HUES48 (cell line): ENCODE results near the gene DCDC1.

ENCODE experiments used
- H3K27ac ChIP-seq: one replicate; pipeline ENCODE4 v1.7.0; 2013; ENCODE audit warnings: low read depth, low read length, inconsistent platforms
- H3K27me3 ChIP-seq: 2 replicates; pipeline ENCODE4 v1.6.1; 2013; ENCODE audit warnings: mild to moderate bottlenecking, low read length; ENCODE audit not compliant: control insufficient read depth, insufficient read depth
- H3K36me3 ChIP-seq: 2 replicates; pipeline ENCODE4 v1.6.1; 2013; ENCODE audit warnings: low read length; ENCODE audit not compliant: control insufficient read depth, insufficient read depth
- H3K4me1 ChIP-seq: 2 replicates; pipeline ENCODE4 v1.6.1; 2013; ENCODE audit warnings: mild to moderate bottlenecking, low read length; ENCODE audit not compliant: control insufficient read depth, insufficient read depth
- H3K4me3 ChIP-seq: 2 replicates; pipeline ENCODE4 v1.5.1; 2013; ENCODE audit warnings: mild to moderate bottlenecking, low read depth, low read length
- H3K9ac ChIP-seq: 2 replicates; pipeline ENCODE4 v1.6.1; 2013; ENCODE audit warnings: mild to moderate bottlenecking, low read depth, low read length, moderate library complexity
- H3K9me3 ChIP-seq: 2 replicates; pipeline ENCODE4 v1.6.1; 2013; ENCODE audit warnings: low read length; ENCODE audit not compliant: control insufficient read depth, insufficient read depth

DCDC1 gene

DNA sequence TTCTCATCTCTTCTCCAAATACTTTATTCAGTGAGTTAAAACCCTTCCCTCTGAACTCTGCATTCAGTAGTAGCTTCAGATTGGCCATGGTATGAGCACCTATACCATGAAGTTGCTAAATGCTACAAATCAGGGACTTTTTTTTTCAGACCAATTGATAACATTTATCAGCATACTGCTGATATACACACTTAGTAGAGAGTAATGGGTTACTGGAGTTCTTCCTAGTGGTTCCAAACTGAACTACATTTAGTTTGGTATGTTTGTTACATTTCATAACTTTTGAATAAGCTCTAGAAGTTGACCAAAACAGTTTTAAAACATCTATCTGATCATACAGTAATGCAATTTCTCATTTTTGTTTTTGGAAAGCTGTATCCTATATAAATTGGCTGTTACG, 104.7 kb downstream of the DCDC1 start:
- Histone ChIP-seq H3K9ac (no peak overlapping the region), H3K4me1 (no peaks in the 10 kb centered on the region), H3K9me3 (no peaks in the 10 kb centered on the region), H3K27me3 (no peaks in the 10 kb centered on the region), H3K27ac (no peak overlapping the region), H3K36me3 (no peaks in the 10 kb centered on the region), H3K4me3 (no peak overlapping the region)

DNA sequence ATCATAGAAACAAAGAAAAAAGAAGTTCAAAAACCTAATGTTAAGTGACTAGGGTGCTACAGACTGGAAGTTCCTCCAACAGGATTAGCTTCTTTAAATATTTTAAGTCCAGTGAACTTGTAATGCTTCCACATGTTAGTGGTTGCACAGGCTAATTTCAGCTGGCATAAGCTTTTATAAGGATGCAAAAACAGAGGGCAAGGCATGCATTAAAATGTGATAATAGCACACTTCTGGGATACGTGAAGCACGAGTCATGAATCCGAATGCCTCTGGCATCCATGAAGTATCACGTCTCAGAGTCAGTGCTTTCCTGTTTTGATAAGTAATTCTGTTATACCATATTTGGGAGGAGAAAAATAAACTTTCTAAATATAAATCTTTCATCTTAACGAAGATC, 106.8 kb downstream of the DCDC1 start:
- H3K4me3 ChIP-seq: no peak overlapping the region
- no peaks in the 10 kb centered on the region for H3K4me1 ChIP-seq
- no peaks in the 10 kb centered on the region for H3K9me3 ChIP-seq
- H3K9ac ChIP-seq: no peak overlapping the region
- H3K27me3 ChIP-seq: no peaks in the 10 kb centered on the region
- H3K27ac ChIP-seq: no peak overlapping the region
- no peaks in the 10 kb centered on the region for H3K36me3 ChIP-seq

DNA sequence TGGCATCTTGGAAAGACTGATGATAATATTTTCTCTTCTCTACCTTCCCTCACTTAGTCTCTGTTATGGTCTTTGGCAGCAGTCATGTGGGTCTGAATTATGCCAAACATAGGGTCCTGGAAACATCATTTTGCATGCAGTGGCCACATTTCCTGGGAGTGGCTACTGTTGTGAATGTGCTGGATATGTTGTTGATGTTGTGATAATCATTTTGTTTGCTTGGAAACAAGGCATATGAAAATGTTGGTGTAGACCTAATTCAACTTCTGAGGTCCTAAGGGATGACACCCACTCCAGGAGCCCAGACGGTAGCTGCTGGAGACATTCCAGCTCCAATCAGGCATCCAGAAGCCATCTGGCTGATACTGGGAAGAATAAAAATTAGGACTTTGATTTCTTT, 109.7 kb downstream of the DCDC1 start:
- Histone ChIP-seq H3K27ac (no peak overlapping the region), H3K4me3 (no peak overlapping the region), H3K9ac (no peak overlapping the region), H3K27me3 (no peaks in the 10 kb centered on the region), H3K4me1 (no peaks in the 10 kb centered on the region), H3K9me3 (no peaks in the 10 kb centered on the region), H3K36me3 (no peaks in the 10 kb centered on the region)

DNA sequence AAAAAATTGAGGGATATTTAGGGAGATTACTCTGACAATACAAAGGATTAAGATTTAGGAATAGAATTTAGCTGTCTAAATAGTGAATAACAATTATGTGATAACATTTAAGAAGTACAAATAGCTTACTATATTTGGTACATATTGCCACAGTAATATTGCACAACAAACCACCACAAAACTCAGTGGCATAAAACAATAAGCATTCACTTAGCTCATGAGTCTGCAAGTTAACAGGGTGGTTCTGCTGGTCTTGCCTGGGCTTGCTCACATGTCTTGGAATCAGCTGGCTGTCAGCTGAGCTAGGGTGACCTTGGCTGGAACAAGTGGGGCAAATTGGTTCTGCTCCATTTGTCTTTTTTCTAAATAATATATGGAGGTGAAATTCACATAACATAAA, 115.1 kb downstream of the DCDC1 start:
- Histone ChIP-seq H3K4me3 (no peak overlapping the region), H3K4me1 (peaks cover 4% of the 10 kb centered on the region), H3K27me3 (no peaks in the 10 kb centered on the region), H3K9ac (no peak overlapping the region), H3K27ac (no peak overlapping the region), H3K36me3 (no peaks in the 10 kb centered on the region), H3K9me3 (no peaks in the 10 kb centered on the region)

DNA sequence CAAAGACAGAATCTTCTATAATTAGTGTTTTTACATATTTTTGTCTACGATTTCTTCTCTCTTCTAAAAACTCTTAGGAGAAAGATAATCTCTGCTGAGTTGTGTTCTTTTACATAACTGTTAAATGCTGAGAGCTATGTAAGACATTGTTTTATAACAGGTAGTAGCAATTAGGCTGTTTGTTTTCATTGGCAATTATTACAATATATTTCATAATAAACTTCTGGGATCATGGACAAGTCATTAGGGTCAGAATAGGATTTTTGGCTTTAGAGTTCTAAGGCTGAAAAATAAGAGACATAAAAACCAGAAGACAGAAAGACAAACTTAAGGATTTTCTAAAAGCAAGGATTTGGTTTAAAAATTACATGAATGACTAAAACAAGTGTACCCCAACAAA, 120.8 kb downstream of the DCDC1 start:
- H3K9ac ChIP-seq: no peak overlapping the region
- H3K27me3 ChIP-seq: no peaks in the 10 kb centered on the region
- no peaks in the 10 kb centered on the region for H3K9me3 ChIP-seq
- H3K4me3 ChIP-seq: no peak overlapping the region
- no peaks in the 10 kb centered on the region for H3K36me3 ChIP-seq
- no peak overlapping the region for H3K27ac ChIP-seq
- H3K4me1 ChIP-seq: peaks cover 34% of the 10 kb centered on the region

DNA sequence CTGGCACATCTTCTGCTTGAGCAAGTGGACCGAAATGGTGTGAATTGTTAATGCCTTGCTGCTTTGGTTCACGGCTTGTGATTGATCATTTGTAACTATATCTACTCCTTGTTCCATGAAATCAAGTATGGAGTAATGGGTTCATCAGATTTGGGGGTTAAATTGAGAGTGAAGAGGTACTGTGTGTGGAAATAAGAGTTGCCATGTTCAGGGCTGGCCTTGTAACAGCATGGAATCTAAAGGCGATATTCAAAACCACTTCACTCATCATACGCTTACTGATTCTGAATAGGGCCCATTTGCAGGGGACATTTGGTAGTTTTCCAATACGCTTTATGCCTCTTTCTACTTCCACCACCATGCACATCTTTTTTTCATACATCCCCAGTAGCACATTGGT, 122.2 kb downstream of the DCDC1 start:
- Histone ChIP-seq H3K9ac (no peak overlapping the region), H3K27me3 (no peaks in the 10 kb centered on the region), H3K9me3 (no peaks in the 10 kb centered on the region), H3K4me3 (no peak overlapping the region), H3K4me1 (peaks cover 48% of the 10 kb centered on the region), H3K36me3 (no peaks in the 10 kb centered on the region), H3K27ac (no peak overlapping the region)

DNA sequence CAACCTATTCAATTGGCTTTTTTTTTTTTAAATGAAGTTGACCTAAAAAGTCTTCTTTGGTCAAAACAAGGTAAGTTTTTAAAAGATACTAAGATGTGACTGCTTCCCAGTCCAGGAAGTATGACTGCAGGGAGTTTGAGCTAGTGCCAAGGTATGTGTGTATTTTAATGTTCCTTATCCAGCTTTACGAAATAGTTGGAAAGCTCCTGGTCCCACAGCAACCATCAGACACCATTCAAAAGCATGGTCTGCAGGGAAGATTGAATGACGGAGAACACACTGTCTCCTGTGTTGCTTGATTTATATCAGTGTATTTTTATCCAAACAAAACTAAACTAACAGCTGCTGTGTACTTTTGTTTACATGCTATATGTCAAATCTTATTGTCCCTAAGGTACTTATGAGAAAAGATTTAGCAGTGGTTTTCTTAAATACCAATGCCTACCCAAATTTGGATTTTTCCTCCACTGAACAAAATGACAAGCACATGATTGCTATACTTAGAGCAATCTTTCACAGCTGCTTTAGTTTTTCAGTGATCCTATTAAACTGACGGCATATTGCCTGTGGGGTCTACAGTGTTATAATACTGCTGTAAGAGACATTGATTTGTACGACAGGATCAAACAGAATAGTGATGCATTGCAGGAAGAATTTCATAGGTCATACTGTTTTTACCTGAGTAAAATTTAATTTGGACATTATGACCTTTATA, 122.9 kb downstream of the DCDC1 start:
- peaks cover 52% of the 10 kb centered on the region for H3K4me1 ChIP-seq
- H3K27me3 ChIP-seq: no peaks in the 10 kb centered on the region
- H3K27ac ChIP-seq: no peak overlapping the region
- H3K36me3 ChIP-seq: no peaks in the 10 kb centered on the region
- H3K9me3 ChIP-seq: no peaks in the 10 kb centered on the region
- no peak overlapping the region for H3K9ac ChIP-seq
- H3K4me3 ChIP-seq: no peak overlapping the region

DNA sequence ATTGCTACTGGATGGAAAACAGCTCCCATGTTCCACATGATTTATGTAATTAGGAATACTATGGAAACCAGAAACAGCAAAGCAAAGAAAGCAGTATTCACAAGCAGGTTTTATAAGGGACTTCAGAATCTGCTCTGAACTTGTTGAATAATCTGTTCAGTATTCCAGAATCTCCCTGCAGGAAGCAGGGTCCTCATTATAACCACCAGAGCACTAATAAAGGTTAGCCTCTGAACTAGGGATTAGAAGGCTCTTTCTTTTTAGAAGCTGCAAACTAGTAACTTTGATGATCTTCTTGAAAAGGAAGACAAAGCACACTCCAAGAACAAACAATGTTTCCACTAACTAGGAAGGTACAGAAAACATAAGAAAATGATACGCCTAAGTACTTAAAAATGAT, 125.8 kb downstream of the DCDC1 start:
- no peaks in the 10 kb centered on the region for H3K27me3 ChIP-seq
- no peaks in the 10 kb centered on the region for H3K9me3 ChIP-seq
- H3K27ac ChIP-seq: peak overlapping the region; percentile 2
- H3K4me3 ChIP-seq: no peak overlapping the region
- peaks cover 51% of the 10 kb centered on the region for H3K4me1 ChIP-seq
- H3K36me3 ChIP-seq: no peaks in the 10 kb centered on the region
- no peak overlapping the region for H3K9ac ChIP-seq

DNA sequence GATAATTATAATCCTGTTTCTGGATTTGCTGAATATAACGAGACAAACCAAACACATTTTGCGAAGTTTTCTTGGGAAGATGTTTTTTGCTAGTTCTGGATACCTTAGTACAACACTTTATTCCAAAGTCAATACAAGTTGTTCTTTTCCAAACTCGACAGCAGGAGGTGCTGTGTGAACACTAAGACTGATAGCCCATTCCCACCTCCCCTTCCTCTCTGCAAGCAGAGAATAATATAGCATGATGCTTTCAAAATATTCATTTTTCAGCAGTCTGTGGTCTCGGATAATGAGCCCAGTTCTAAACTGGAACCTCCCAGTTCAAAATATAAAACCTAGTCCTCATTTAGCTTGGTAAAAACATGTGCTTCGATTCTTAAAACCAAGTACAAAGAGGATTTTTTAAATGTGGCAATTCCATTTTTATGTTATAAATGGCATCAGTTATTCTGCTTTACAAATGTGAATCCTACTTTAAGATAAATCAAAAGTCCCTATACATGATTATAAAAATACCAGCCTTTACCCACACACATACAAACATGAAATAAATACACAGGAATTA, 129.1 kb downstream of the DCDC1 start:
- no peaks in the 10 kb centered on the region for H3K27me3 ChIP-seq
- no peaks in the 10 kb centered on the region for H3K9me3 ChIP-seq
- H3K27ac ChIP-seq: no peak overlapping the region
- no peak overlapping the region for H3K9ac ChIP-seq
- no peak overlapping the region for H3K4me3 ChIP-seq
- no peaks in the 10 kb centered on the region for H3K36me3 ChIP-seq
- peaks cover 55% of the 10 kb centered on the region for H3K4me1 ChIP-seq

DNA sequence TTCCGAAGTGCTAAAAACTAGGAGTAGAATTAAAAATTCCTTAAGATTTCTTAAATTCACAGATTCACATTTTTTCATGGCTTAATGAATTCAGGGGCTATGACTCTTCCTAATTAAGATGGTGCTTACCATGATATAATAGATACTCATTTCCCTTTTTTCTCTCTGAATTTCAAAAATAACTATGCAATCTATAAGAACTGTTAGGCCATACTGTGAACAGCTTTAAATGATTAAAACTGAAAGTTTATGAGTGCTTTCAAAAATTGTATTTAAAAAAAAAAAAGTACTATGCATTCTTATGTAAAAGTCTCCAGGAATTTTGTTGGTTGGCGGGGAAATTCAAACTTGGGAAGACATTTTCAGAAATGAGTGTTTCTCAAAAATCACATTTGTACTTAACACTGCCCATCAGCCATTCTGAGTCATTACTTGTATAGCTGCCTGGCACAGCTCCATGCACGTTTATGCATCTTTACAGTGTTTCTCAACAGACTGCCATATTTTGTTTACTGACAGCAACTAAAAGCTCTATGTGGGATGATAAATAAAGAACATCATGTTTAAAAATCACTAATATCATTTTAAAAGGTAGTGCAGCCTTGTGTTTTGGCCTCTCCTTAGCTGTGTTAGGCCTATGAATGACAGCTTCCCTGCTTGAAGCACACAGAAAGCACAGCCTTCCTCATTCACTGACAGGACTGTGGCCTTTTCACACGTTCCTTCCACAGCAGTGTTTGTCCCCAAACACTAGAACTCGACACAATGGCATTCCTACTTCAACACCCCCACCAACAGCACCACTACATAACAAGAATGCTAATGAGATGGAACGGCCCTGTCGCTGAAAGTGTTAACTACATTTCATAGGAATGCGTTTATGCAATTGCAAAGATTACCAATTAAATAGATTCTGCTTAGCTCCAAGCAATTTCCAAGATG, 131.4 kb downstream of the DCDC1 start:
- Histone ChIP-seq H3K27me3 (no peaks in the 10 kb centered on the region), H3K9me3 (no peaks in the 10 kb centered on the region), H3K4me1 (peaks cover 55% of the 10 kb centered on the region), H3K27ac (peak overlapping the region; percentile 96), H3K9ac (0 out of 2 replicates have a peak overlapping the region, but pooled peaks have one; percentile 10), H3K36me3 (no peaks in the 10 kb centered on the region), H3K4me3 (peak overlapping the region; percentile 30)

DNA sequence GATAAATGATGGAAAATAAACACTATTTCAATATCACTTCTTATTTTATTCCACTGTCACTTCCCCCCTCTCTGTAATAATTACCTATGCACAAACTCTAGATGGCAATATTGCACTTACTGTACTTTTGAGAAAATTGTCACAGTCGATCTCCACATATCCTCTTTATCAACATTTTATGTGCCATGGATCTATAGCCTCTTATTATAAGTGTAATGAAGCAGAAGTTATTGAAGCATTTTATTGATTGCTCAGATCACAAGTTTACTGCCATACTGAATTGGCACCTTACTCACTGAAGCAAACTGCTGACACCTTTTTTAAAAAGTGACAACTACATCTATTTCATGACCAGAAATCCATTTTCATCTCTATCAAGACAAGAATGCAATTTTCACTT, 133.4 kb downstream of the DCDC1 start:
- H3K4me3 ChIP-seq: no peak overlapping the region
- H3K27ac ChIP-seq: no peak overlapping the region
- no peaks in the 10 kb centered on the region for H3K9me3 ChIP-seq
- no peaks in the 10 kb centered on the region for H3K27me3 ChIP-seq
- peaks cover 41% of the 10 kb centered on the region for H3K4me1 ChIP-seq
- no peak overlapping the region for H3K9ac ChIP-seq
- H3K36me3 ChIP-seq: no peaks in the 10 kb centered on the region
